ENCODE results near the gene TTLL10.

TTLL10 gene

GRCh38 chr1:1156140-1157032, 17.3 kb upstream of the TTLL10 start:
- no peak overlapping the region for H3K4me3 Mint-ChIP-seq
- H3K9me3 Mint-ChIP-seq: peaks cover 35% of the 10 kb centered on the region
- no peaks in the 10 kb centered on the region for H3K4me1 Mint-ChIP-seq
- peaks cover 12% of the 10 kb centered on the region for H3K27me3 Mint-ChIP-seq (ENCODE audit: low read depth, poor library complexity)
- no peak for TF ChIP-seq CTCF (IDR thresholded peaks at IDR 0.05)
- H3K27ac Mint-ChIP-seq: no peak overlapping the region
- H3K36me3 Mint-ChIP-seq (ENCODE audit: low read depth): peaks cover 19% of the 10 kb centered on the region
- peak; percentile 13 for DNase-seq

GRCh38 chr1:1157033-1157365, 16.7 kb upstream of the TTLL10 start:
- H3K36me3 Mint-ChIP-seq (ENCODE audit: low read depth): peaks cover 19% of the 10 kb centered on the region
- H3K27me3 Mint-ChIP-seq (ENCODE audit: low read depth, poor library complexity): peaks cover 9% of the 10 kb centered on the region
- H3K4me1 Mint-ChIP-seq: no peaks in the 10 kb centered on the region
- peaks cover 33% of the 10 kb centered on the region for H3K9me3 Mint-ChIP-seq
- peak; percentile 7 for DNase-seq
- no peak overlapping the region for H3K27ac Mint-ChIP-seq
- no peak overlapping the region for H3K4me3 Mint-ChIP-seq
- no peak for TF ChIP-seq CTCF (IDR thresholded peaks at IDR 0.05)

- no peak for TF ChIP-seq CTCF (IDR thresholded peaks at IDR 0.05)
- peaks cover 15% of the 10 kb centered on the region for H3K36me3 Mint-ChIP-seq (ENCODE audit: low read depth)
- H3K27ac Mint-ChIP-seq: no peak overlapping the region
- peaks cover 9% of the 10 kb centered on the region for H3K27me3 Mint-ChIP-seq (ENCODE audit: low read depth, poor library complexity)
- H3K4me1 Mint-ChIP-seq: no peaks in the 10 kb centered on the region
- DNase-seq: peak; percentile 60
- H3K4me3 Mint-ChIP-seq: peak overlapping the region; percentile 50
- peaks cover 29% of the 10 kb centered on the region for H3K9me3 Mint-ChIP-seq
These were observed 16.2 kb upstream of the TTLL10 start for GRCh38 chr1:1157426-1157913.

GRCh38 chr1:1157914-1158710, 15.6 kb upstream of the TTLL10 start:
- peaks cover 22% of the 10 kb centered on the region for H3K9me3 Mint-ChIP-seq
- peak; percentile 44 for DNase-seq
- H3K36me3 Mint-ChIP-seq (ENCODE audit: low read depth): peaks cover 9% of the 10 kb centered on the region
- H3K4me3 Mint-ChIP-seq: no peak overlapping the region
- no peaks in the 10 kb centered on the region for H3K4me1 Mint-ChIP-seq
- H3K27ac Mint-ChIP-seq: no peak overlapping the region
- H3K27me3 Mint-ChIP-seq (ENCODE audit: low read depth, poor library complexity): peaks cover 9% of the 10 kb centered on the region
- TF ChIP-seq CTCF (IDR thresholded peaks at IDR 0.05): no peak

- peaks cover 16% of the 10 kb centered on the region for H3K27me3 Mint-ChIP-seq (ENCODE audit: low read depth, poor library complexity)
These were observed 13.3 kb upstream of the TTLL10 start for GRCh38 chr1:1160281-1160930.

More at GRCh38 chr1:1160281-1160930, 13.3 kb upstream of the TTLL10 start:
- no peak for DNase-seq
- peaks cover 15% of the 10 kb centered on the region for H3K4me1 Mint-ChIP-seq
- no peak for TF ChIP-seq CTCF (IDR thresholded peaks at IDR 0.05)
- H3K9me3 Mint-ChIP-seq: peaks cover 3% of the 10 kb centered on the region
- no peak overlapping the region for H3K27ac Mint-ChIP-seq
- no peak overlapping the region for H3K4me3 Mint-ChIP-seq
- no peaks in the 10 kb centered on the region for H3K36me3 Mint-ChIP-seq (ENCODE audit: low read depth)

Measured in nephron progenitor cell (in vitro differentiated cells).